Activated CD4-positive, alpha-beta memory T cell treated with anti-CD3 and anti-CD28 coated beads, Interleukin-2, amount 10 ng/mL, durations not matched to agents 7 days and 5 days (primary cell): ENCODE measurements around the gene ILKAP. TPM values are rescaled to one million over a fixed set of nuclear protein-coding genes. Genes with fewer than 3 reads are reported as not detected.

ENCODE experiments used
- CTCF ChIA-PET: fragments of 350-600 bp; sonication (Branson Sonifier 250); formaldehyde crosslinking; loops from one replicate; lab custom pipeline; 2021; ENCODE audit warnings: antibody characterized with exemption, inconsistent platforms; lab: Charles Lee
- POLR2A ChIA-PET: fragments of 350-600 bp; sonication (Branson Sonifier 250); formaldehyde crosslinking; loops from one replicate; lab custom pipeline; 2021; ENCODE audit warnings: antibody characterized with exemption; lab: Charles Lee
- DNase-seq: peaks from one replicate; pipeline ENCODE4 v3.0.0-alpha.2; 2020
- H3K27ac Mint-ChIP-seq: one replicate; pipeline ENCODE4 v1.8.0; 2021; ENCODE audit warnings: mild to moderate bottlenecking, mixed read lengths
- H3K27me3 Mint-ChIP-seq: one replicate; pipeline ENCODE4 v1.8.0; 2021; ENCODE audit warnings: mixed read lengths
- H3K36me3 Mint-ChIP-seq: one replicate; pipeline ENCODE4 v1.8.0; 2021; ENCODE audit warnings: low read depth, mixed read lengths
- H3K4me1 Mint-ChIP-seq: one replicate; pipeline ENCODE4 v1.8.0; 2021; ENCODE audit warnings: mixed read lengths
- H3K4me3 Mint-ChIP-seq: one replicate; pipeline ENCODE4 v1.8.0; 2021; ENCODE audit warnings: mild to moderate bottlenecking, mixed read lengths
- H3K9me3 Mint-ChIP-seq: one replicate; pipeline ENCODE4 v1.8.0; 2021; ENCODE audit warnings: mixed read lengths
- total RNA-seq, 2 experiments: library from RNA; stranded (reverse); gene quantifications; one replicate each; pipeline ENCODE4 v1.2.3, GENCODE V29; 2021

The ILKAP gene
- total RNA-seq, 2 experiments from 2014 or later = 50.8 to 54.3 TPM

- Mint-ChIP-seq H3K27ac (peak overlapping the region; percentile 76), H3K27me3 (peaks cover 2% of the 10 kb centered on the region), H3K9me3 (no peaks in the 10 kb centered on the region), H3K4me3 (peak overlapping the region; percentile 74), H3K36me3 (peaks cover 8% of the 10 kb centered on the region), H3K4me1 (peaks cover 41% of the 10 kb centered on the region)
- ChIA-PET CTCF (interaction anchor here (1.0 to 1.2 kb wide), 2 partner anchors 11 to 12 kb away, joined by 3 read pairs; no protein-coding TSS in a partner anchor), POLR2A (interaction anchor here (0.8 to 3.1 kb wide), 14 partner anchors 9 to 472 kb away, joined by 3 to 15 read pairs (median 4); partner anchors contain the start of genes HES6 and SCLY)
- no peak for DNase-seq
Measured at GRCh38 chr2:238203973-238204683, 633 bp upstream of the ILKAP start.

GRCh38 chr2:238202326-238203093 is 985 bp downstream of the ILKAP start:
- ChIA-PET POLR2A (interaction anchor here (0.7 to 3.1 kb wide), 13 partner anchors 9 to 513 kb away, joined by 3 to 15 read pairs (median 4); partner anchors contain the start of genes PER2 and SCLY), CTCF (interaction anchor here (0.7 to 1.3 kb wide), 6 partner anchors 39 to 840 kb away, joined by 3 to 9 read pairs (median 3); no protein-coding TSS in a partner anchor)
- H3K4me3 Mint-ChIP-seq = peak overlapping the region; percentile 82
- no peaks in the 10 kb centered on the region for H3K9me3 Mint-ChIP-seq
- H3K4me1 Mint-ChIP-seq = peaks cover 49% of the 10 kb centered on the region
- DNase-seq = no peak
- H3K36me3 Mint-ChIP-seq = peaks cover 12% of the 10 kb centered on the region
- H3K27me3 Mint-ChIP-seq = peaks cover 2% of the 10 kb centered on the region
- peak overlapping the region; percentile 81 for H3K27ac Mint-ChIP-seq

GRCh38 chr2:238190445-238190844 is 13.1 kb downstream of the ILKAP start:
- H3K4me1 Mint-ChIP-seq = peaks cover under 1% of the 10 kb centered on the region
- no peaks in the 10 kb centered on the region for H3K9me3 Mint-ChIP-seq
- no peaks in the 10 kb centered on the region for H3K27me3 Mint-ChIP-seq
- ChIA-PET CTCF (interaction anchor here (1.2 kb wide), 1 partner anchor 74 kb away, joined by 4 read pairs; no protein-coding TSS in a partner anchor), POLR2A (interaction anchor here (3.2 kb wide), 1 partner anchor 12 kb away, joined by 15 read pairs; the partner anchor contains the start of gene ILKAP)
- H3K27ac Mint-ChIP-seq = no peak overlapping the region
- H3K4me3 Mint-ChIP-seq = no peak overlapping the region
- H3K36me3 Mint-ChIP-seq = peaks cover 67% of the 10 kb centered on the region
- DNase-seq = no peak

GRCh38 chr2:238187618-238188548 is 15.6 kb downstream of the ILKAP start:
- H3K27ac Mint-ChIP-seq = no peak overlapping the region
- no peaks in the 10 kb centered on the region for H3K27me3 Mint-ChIP-seq
- POLR2A ChIA-PET = interaction anchor here (3.2 kb wide), 1 partner anchor 15 kb away, joined by 15 read pairs; the partner anchor contains the start of gene ILKAP
- peaks cover 77% of the 10 kb centered on the region for H3K36me3 Mint-ChIP-seq
- H3K4me1 Mint-ChIP-seq = peaks cover 7% of the 10 kb centered on the region
- CTCF ChIA-PET = no interaction called here
- no peak for DNase-seq
- no peaks in the 10 kb centered on the region for H3K9me3 Mint-ChIP-seq
- no peak overlapping the region for H3K4me3 Mint-ChIP-seq

- CTCF ChIA-PET = no interaction called here
- no peaks in the 10 kb centered on the region for H3K27me3 Mint-ChIP-seq
- H3K27ac Mint-ChIP-seq = peak overlapping the region; percentile 41
Measured at GRCh38 chr2:238183821-238184220, 19.7 kb downstream of the ILKAP start.

GRCh38 chr2:238182362-238182761 is 21.1 kb downstream of the ILKAP start:
- CTCF ChIA-PET = no interaction called here
- peaks cover 7% of the 10 kb centered on the region for H3K4me1 Mint-ChIP-seq
- H3K27ac Mint-ChIP-seq = no peak overlapping the region
- H3K27me3 Mint-ChIP-seq = no peaks in the 10 kb centered on the region
- POLR2A ChIA-PET = no interaction called here
- peaks cover 80% of the 10 kb centered on the region for H3K36me3 Mint-ChIP-seq
- H3K4me3 Mint-ChIP-seq = no peak overlapping the region
- no peak for DNase-seq
- no peaks in the 10 kb centered on the region for H3K9me3 Mint-ChIP-seq

More at GRCh38 chr2:238183821-238184220, 19.7 kb downstream of the ILKAP start:
- DNase-seq = no peak
- Mint-ChIP-seq H3K9me3 (no peaks in the 10 kb centered on the region), H3K4me1 (peaks cover 7% of the 10 kb centered on the region), H3K4me3 (no peak overlapping the region), H3K36me3 (peaks cover 88% of the 10 kb centered on the region)
- POLR2A ChIA-PET = interaction anchor here (0.8 kb wide), 1 partner anchor 31 kb away, joined by 3 read pairs; no protein-coding TSS in a partner anchor

- H3K27ac Mint-ChIP-seq = peak overlapping the region; percentile 13
- ChIA-PET POLR2A (no interaction called here), CTCF (no interaction called here)
- H3K27me3 Mint-ChIP-seq = no peaks in the 10 kb centered on the region
- peaks cover 7% of the 10 kb centered on the region for H3K4me1 Mint-ChIP-seq
- no peak for DNase-seq
- H3K36me3 Mint-ChIP-seq = peaks cover 74% of the 10 kb centered on the region
- H3K4me3 Mint-ChIP-seq = no peak overlapping the region
- no peaks in the 10 kb centered on the region for H3K9me3 Mint-ChIP-seq
Measured at GRCh38 chr2:238180554-238180953, 22.9 kb downstream of the ILKAP start.

- Mint-ChIP-seq H3K4me1 (no peaks in the 10 kb centered on the region), H3K27ac (no peak overlapping the region), H3K36me3 (peaks cover 68% of the 10 kb centered on the region), H3K4me3 (no peak overlapping the region), H3K27me3 (no peaks in the 10 kb centered on the region), H3K9me3 (no peaks in the 10 kb centered on the region)
- no peak for DNase-seq
- CTCF ChIA-PET = no interaction called here
- POLR2A ChIA-PET = no interaction called here
Measured at GRCh38 chr2:238176613-238177012, 26.9 kb downstream of the ILKAP start.

- Mint-ChIP-seq H3K36me3 (peaks cover 65% of the 10 kb centered on the region), H3K4me1 (peaks cover 4% of the 10 kb centered on the region), H3K9me3 (no peaks in the 10 kb centered on the region), H3K27ac (no peak overlapping the region), H3K4me3 (no peak overlapping the region), H3K27me3 (no peaks in the 10 kb centered on the region)
- ChIA-PET POLR2A (no interaction called here), CTCF (no interaction called here)
- no peak for DNase-seq
Measured at GRCh38 chr2:238174701-238175100, 28.8 kb downstream of the ILKAP start.

GRCh38 chr2:238174291-238174690 is 29.2 kb downstream of the ILKAP start:
- ChIA-PET POLR2A (no interaction called here), CTCF (no interaction called here)
- Mint-ChIP-seq H3K27ac (no peak overlapping the region), H3K36me3 (peaks cover 63% of the 10 kb centered on the region), H3K27me3 (no peaks in the 10 kb centered on the region), H3K4me1 (peaks cover 6% of the 10 kb centered on the region), H3K9me3 (no peaks in the 10 kb centered on the region), H3K4me3 (no peak overlapping the region)
- DNase-seq = no peak

GRCh38 chr2:238173692-238174091 is 29.8 kb downstream of the ILKAP start:
- ChIA-PET CTCF (no interaction called here), POLR2A (no interaction called here)
- H3K27ac Mint-ChIP-seq = no peak overlapping the region

GRCh38 chr2:238172439-238172838 is 31.1 kb downstream of the ILKAP start:
- Mint-ChIP-seq H3K36me3 (peaks cover 57% of the 10 kb centered on the region), H3K4me1 (peaks cover 11% of the 10 kb centered on the region), H3K9me3 (no peaks in the 10 kb centered on the region), H3K4me3 (no peak overlapping the region), H3K27ac (no peak overlapping the region), H3K27me3 (no peaks in the 10 kb centered on the region)
- ChIA-PET POLR2A (no interaction called here), CTCF (no interaction called here)
- DNase-seq = no peak

More at GRCh38 chr2:238173692-238174091, 29.8 kb downstream of the ILKAP start:
- DNase-seq = no peak
- H3K27me3 Mint-ChIP-seq = no peaks in the 10 kb centered on the region
- H3K4me3 Mint-ChIP-seq = no peak overlapping the region
- peaks cover 60% of the 10 kb centered on the region for H3K36me3 Mint-ChIP-seq
- peaks cover 10% of the 10 kb centered on the region for H3K4me1 Mint-ChIP-seq
- H3K9me3 Mint-ChIP-seq = no peaks in the 10 kb centered on the region
